Rectal smooth muscle tissue (tissue), 1 donor: ENCODE data around the gene MYO16.

Source experiments
- H3K27ac ChIP-seq: one replicate; pipeline ENCODE4 v1.7.0; 2013; ENCODE audit warnings: low read depth, low read length, inconsistent platforms
- H3K27me3 ChIP-seq: one replicate; pipeline ENCODE4 v1.7.0; 2013; ENCODE audit warnings: low read length; ENCODE audit not compliant: control insufficient read depth, insufficient read depth
- H3K36me3 ChIP-seq: one replicate; pipeline ENCODE4 v1.7.0; 2013; ENCODE audit warnings: low read length; ENCODE audit not compliant: control insufficient read depth, insufficient read depth
- H3K4me1 ChIP-seq: one replicate; pipeline ENCODE4 v1.7.0; 2013; ENCODE audit warnings: low read length; ENCODE audit not compliant: control insufficient read depth, insufficient read depth
- H3K4me3 ChIP-seq: one replicate; pipeline ENCODE4 v1.7.0; 2013; ENCODE audit warnings: low read length
- H3K9ac ChIP-seq: one replicate; pipeline ENCODE4 v1.7.0; 2013; ENCODE audit warnings: low read length

The MYO16 gene

GRCh38 chr13:109226631-109227030, 597.2 kb downstream of the MYO16 start:
- Histone ChIP-seq H3K27me3 (no peaks in the 10 kb centered on the region), H3K27ac (no peak overlapping the region), H3K9ac (no peak overlapping the region), H3K36me3 (no peaks in the 10 kb centered on the region), H3K4me1 (no peaks in the 10 kb centered on the region), H3K4me3 (no peak overlapping the region)

- H3K9ac ChIP-seq, result no peak overlapping the region
- H3K4me1 ChIP-seq, result no peaks in the 10 kb centered on the region
- H3K36me3 ChIP-seq, result no peaks in the 10 kb centered on the region
- no peaks in the 10 kb centered on the region for H3K27me3 ChIP-seq
- H3K4me3 ChIP-seq, result no peak overlapping the region
- no peak overlapping the region for H3K27ac ChIP-seq
Measured at GRCh38 chr13:109227344-109227940, 598.0 kb downstream of the MYO16 start.

DNA sequence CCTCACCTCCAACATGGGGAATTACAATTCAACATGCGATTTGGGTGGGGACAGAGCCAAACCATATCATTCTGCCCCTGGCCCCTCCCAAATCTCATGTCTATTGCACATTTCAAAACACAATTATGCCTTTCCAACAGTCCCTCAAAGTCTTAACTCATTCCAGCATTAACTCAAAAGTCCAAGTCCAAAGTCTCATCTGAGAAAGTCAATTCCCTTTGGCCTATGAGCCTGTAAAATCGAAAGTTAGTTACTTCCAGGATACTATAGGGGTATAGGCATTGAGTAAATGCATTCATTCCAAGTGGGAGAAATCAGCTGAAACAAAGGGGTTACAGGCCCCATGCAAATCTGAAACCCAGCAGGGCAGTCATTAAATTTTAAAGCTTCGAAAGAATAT, 598.8 kb downstream of the MYO16 start:
- H3K9ac ChIP-seq, result no peak overlapping the region
- no peaks in the 10 kb centered on the region for H3K4me1 ChIP-seq
- H3K4me3 ChIP-seq, result no peak overlapping the region
- no peaks in the 10 kb centered on the region for H3K27me3 ChIP-seq
- H3K27ac ChIP-seq, result no peak overlapping the region
- no peaks in the 10 kb centered on the region for H3K36me3 ChIP-seq

GRCh38 chr13:109231888-109232287, 602.5 kb downstream of the MYO16 start:
- H3K4me3 ChIP-seq, result no peak overlapping the region
- H3K4me1 ChIP-seq, result no peaks in the 10 kb centered on the region
- no peak overlapping the region for H3K27ac ChIP-seq
- H3K27me3 ChIP-seq, result no peaks in the 10 kb centered on the region
- H3K9ac ChIP-seq, result no peak overlapping the region
- no peaks in the 10 kb centered on the region for H3K36me3 ChIP-seq

GRCh38 chr13:109233293-109233692, 603.9 kb downstream of the MYO16 start:
- Histone ChIP-seq H3K27me3 (no peaks in the 10 kb centered on the region), H3K9ac (no peak overlapping the region)

GRCh38 chr13:109235901-109236300, 606.5 kb downstream of the MYO16 start:
- H3K9ac ChIP-seq, result no peak overlapping the region
- H3K36me3 ChIP-seq, result no peaks in the 10 kb centered on the region
- H3K27me3 ChIP-seq, result no peaks in the 10 kb centered on the region
- H3K4me3 ChIP-seq, result no peak overlapping the region
- H3K4me1 ChIP-seq, result no peaks in the 10 kb centered on the region
- no peak overlapping the region for H3K27ac ChIP-seq

More at GRCh38 chr13:109233293-109233692, 603.9 kb downstream of the MYO16 start:
- no peaks in the 10 kb centered on the region for H3K4me1 ChIP-seq
- H3K36me3 ChIP-seq, result no peaks in the 10 kb centered on the region
- no peak overlapping the region for H3K27ac ChIP-seq
- no peak overlapping the region for H3K4me3 ChIP-seq

DNA sequence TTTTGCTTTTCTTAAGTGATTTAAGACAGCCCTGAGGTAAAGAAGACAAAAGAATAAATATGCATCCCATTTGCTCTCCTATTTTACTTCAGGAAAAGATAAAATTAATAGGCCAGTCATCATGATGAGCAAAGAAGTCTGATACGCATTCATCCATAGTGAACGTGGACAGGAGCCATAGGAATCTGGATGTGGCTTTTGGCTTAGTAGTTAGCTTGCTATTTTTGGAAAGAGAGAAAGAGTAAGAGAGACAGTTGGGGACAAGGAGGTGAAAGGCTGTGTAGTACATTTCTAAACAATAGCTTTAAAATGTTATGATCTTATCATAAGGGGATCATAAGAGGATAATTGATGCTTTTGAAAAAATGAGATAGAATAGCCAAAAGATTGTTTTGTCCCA, 611.7 kb downstream of the MYO16 start:
- H3K27me3 ChIP-seq, result no peaks in the 10 kb centered on the region
- H3K27ac ChIP-seq, result no peak overlapping the region
- no peaks in the 10 kb centered on the region for H3K36me3 ChIP-seq
- peaks cover 3% of the 10 kb centered on the region for H3K4me1 ChIP-seq
- no peak overlapping the region for H3K9ac ChIP-seq
- no peak overlapping the region for H3K4me3 ChIP-seq

GRCh38 chr13:109243311-109243951, 614.0 kb downstream of the MYO16 start:
- no peak overlapping the region for H3K4me3 ChIP-seq
- H3K27ac ChIP-seq, result no peak overlapping the region
- H3K4me1 ChIP-seq, result peaks cover 3% of the 10 kb centered on the region
- no peaks in the 10 kb centered on the region for H3K27me3 ChIP-seq
- no peaks in the 10 kb centered on the region for H3K36me3 ChIP-seq
- H3K9ac ChIP-seq, result no peak overlapping the region

- H3K36me3 ChIP-seq, result no peaks in the 10 kb centered on the region
- H3K27ac ChIP-seq, result no peak overlapping the region
- no peak overlapping the region for H3K4me3 ChIP-seq
Measured at GRCh38 chr13:109244566-109244965, 615.2 kb downstream of the MYO16 start.

DNA sequence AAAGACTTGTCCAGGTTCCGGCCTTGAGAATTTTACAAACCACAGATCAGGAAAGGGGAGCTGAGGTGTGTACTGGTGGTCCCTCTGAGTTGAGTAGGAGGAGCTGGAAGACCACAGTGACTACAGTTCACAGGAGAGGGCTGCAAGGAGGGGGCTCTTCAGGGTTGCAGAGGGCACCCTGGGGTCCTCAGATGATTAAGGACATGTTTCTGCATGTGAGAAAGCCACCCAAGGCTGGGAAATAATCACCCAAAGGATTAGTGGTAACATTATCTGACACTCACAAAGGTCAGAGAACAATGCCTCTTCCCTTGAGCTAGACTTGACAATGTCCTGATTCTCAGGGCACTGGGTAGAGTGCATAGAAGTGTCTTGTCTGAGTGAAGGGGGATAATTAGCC, 616.6 kb downstream of the MYO16 start:
- Histone ChIP-seq H3K36me3 (no peaks in the 10 kb centered on the region), H3K4me1 (peaks cover 3% of the 10 kb centered on the region), H3K9ac (no peak overlapping the region), H3K4me3 (no peak overlapping the region), H3K27ac (no peak overlapping the region), H3K27me3 (no peaks in the 10 kb centered on the region)

More at GRCh38 chr13:109244566-109244965, 615.2 kb downstream of the MYO16 start:
- Histone ChIP-seq H3K27me3 (no peaks in the 10 kb centered on the region), H3K9ac (no peak overlapping the region), H3K4me1 (peaks cover 3% of the 10 kb centered on the region)

DNA sequence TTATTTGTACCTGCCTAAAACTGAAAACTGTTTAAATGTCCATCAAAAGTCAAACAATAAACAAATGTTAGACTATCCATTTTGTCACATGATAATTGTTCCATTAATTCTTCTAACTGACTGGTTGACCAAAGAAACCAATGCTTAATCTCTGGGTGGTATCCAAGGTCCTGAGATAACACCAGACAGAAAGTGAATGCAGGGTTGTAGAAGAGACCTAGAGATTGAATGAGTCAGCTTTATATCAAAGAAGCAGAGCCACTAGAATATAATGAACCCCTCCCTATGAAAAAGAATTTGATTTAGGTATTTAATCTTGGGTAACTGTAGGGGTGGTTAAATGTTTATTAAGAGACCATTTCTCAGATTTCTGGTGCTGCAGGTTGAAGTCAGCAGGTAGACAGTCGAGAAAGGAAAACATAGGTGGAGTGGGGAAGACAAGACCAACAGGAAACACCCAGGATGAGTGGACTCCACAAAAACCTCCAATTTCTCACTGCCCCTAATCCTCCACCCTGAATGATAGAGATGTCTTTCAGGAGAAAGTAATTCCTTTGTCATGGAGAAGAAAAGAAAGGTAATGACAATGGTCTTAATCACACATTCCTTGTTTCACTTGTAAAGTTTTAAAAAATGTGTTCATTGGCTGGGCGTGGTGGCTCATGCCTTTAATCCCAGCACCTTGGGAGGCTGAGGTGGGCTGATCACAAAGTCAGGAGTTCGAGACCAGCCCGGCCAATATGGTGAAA, 620.5 kb downstream of the MYO16 start:
- Histone ChIP-seq H3K27me3 (no peaks in the 10 kb centered on the region), H3K27ac (no peak overlapping the region), H3K4me1 (no peaks in the 10 kb centered on the region), H3K36me3 (no peaks in the 10 kb centered on the region), H3K4me3 (no peak overlapping the region), H3K9ac (no peak overlapping the region)

DNA sequence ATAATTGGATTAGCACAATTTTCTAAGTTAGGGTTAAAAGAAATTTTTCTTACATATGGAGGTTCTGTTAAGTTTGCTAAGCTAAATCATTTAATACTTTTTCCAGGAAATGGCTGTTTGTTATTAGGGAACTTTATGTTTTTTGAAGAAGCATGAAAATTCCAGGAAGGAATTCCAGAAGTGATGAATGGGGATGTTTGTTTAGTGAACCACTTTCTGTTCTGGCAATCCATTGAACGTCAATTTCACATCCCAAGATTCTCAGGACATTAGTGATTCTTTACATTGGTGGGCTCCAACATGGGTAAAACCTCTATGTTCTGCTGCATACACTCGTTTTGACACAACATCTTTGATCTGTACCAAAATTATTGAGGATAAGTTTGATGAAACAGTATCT, 622.5 kb downstream of the MYO16 start:
- Histone ChIP-seq H3K27ac (no peak overlapping the region), H3K27me3 (no peaks in the 10 kb centered on the region), H3K36me3 (no peaks in the 10 kb centered on the region), H3K9ac (no peak overlapping the region), H3K4me3 (no peak overlapping the region), H3K4me1 (no peaks in the 10 kb centered on the region)
